ENCODE data around the gene POLR1H.
A peak's percentile ranks its signal among the peaks of the same experiment; 100 is the strongest.

Gene POLR1H

DNA sequence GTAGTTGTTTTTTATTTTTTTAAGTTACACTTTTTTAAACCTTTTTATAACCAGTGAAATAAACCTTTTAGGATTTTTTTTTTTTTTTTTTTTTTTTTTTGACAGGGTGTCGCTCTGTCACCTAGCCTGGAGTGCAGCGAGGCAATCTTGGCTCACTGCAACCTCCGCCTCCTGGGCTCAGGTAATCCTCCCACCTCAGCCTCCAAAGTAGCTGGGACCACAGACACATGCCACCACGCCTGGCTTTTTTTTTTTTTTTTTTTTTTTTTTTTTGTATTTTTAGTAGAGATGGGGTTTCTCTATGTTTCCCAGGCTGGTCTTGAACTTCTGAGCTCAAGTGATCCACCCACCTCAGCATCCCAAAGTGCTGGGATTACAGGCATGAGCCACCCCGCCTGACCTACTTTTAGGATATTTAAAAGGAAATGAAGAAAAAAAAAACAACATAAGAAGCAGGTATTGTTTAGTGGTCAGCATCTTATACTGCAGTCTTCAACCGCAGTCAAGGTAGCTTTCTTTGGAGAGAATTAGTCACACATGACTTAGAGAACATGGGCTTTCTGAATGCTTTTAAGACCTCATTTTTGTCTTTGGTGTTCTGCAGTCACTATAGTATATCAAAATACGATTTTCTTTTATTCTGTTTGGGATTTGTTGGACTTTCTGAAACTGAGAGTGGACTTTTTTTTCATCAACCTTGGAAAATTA, 1.6 kb downstream of the POLR1H start:
- DNase-seq, result no peak

DNA sequence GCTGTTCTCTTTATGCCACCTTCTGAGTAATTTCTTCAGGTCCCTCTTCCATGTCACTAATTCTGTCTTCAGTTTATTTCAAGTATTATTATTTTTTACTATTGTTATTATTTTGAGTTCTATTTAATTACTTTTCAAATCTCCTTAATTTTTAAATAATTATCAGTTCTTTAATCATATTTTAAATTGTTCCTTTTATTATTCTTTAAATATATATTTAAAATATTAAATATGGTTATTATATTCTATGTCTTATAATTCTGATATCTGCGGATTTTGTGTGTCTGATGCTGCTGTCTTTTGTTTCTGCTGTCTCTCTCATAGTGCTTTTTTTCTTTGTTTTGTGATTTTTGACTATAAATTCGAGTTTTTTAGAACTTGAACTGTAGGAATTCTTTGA, 2.2 kb downstream of the POLR1H start:
- DNase-seq, result no peak

DNA sequence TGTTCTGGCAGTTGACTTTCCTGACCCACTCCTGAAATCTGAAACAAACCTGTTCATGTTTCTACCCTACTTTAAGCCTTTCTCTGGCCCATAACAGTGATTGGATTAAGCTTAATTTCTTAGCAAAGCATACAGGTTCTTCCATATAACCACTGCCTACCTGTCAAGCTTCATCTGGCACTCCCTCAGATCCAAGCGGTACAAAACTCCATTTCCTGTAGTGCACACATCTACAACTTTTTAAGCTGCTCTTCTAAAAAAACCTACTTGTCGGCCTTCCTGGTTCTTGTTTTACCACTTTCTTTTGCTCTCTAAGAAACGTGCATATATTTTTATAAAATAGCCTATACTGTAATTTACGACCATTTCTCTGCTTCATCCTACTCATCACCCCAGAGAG, 5.0 kb downstream of the POLR1H start:
- DNase-seq, result no peak

DNA sequence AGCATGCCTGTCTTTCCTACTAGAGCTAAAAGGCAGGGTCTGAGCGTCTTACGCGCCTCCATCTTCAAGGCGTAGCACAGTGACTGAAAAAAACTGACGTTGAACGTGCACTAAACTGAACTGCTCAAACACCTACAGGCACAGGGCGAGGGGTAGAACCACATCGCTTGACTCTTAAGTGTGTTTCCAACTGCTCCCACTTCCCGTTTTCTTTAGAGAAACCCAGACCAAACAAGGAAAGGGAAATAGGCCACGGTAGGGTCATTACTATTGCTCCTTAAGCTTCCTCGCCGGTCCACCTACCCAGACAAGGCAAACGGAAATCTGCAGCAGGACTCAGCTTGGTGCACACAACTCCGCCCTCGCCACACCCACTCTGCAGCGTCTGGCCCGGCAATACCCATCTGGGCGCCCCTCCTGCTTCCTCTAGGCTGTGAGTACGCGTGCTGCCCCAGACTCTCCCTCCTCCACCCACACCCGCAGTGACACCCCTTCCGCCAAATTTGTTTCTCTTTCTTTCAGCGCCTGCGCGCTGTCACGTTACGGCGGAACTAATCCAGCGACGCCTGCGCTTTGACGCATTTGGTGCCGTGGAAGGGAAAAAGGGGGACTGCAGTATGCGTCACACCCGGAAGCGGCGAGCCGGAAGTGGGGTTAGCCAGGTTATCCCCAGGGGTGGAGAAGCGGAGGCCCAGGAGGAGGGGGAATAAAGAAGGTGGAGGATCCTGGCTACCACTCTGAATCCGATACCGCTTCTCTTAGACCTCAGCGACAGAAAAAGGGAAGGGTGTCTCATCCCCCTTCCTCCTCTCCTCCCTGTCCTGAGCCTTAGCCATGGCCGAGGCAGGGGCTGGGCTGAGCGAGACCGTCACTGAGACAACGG, 5.8 kb downstream of the POLR1H start, which contains the start of gene PPP1R11:
PPP1R11 (plus strand) TSS at position 622 of the 883 bp plus-strand sequence; CDS start at position 835, 213 bp downstream.
- peak; percentile 99 for DNase-seq

DNA sequence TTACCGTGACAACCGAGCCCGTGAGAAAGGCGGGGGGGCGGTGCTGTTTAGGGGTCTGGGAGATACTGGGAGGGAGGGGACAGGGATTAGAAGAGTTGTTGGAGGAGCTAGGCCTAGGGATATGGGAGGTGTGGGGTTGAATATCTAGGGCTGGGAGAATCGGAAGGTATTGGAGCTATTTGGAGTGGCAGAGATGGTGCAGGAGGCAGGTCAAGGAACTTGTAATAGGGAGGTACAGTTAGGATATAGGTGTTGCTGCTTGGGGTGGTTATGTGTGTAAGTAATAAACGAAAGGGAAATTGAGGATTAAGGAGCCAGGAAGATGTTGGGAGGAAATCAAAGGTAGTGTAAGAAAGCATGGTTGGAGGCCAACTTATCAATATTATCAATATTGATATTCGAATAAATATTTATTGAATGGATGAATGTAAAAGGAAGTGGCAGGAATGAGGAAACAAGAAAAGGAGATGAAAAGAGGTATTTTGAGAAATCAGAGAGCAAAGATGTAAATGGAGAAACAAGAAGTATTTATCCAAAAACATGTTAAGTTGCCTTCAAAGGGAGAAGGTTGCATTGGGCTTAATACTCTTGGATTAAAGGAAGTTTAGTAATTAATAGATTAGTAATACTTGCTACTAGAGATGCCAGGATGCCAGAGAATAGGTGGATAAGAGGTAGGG, 6.5 kb downstream of the POLR1H start:
- DNase-seq, result no peak

DNA sequence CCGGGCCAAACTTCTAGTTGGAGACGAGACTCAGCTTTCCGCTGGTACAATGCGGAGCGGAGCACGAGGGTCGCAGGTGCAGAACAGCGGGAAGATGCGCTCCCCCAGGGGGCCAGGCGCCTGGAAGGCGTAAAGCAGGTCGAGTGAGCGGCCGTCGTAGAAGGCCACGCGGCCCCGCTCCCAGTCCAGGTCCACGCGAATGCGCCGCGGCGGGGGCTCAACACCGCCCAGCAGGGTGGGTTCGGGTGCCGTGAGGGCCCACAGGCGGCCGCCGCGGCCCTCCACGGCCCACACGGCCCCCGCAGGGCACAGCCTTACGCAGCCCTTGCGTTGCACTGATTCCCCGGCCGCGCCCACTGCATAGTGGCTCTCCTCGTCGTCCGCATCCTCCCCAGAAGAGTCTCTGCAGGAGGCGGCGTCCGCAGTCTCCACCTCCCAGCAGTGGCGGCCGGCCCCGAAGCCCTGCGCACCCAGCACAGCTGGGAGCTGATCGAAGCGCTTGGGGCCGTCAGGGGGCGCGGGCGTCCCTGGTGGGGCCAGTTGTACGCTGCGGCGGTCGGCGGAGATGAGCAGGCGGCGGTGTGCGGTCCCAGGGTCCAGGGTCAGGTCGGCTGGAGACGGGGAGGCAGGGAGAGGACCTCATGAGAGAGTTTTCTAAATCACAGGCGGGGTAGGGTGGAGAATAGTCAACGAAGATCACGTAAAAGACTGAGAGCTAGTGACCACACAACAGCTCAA, 10.2 kb downstream of the POLR1H start:
- DNase-seq, result no peak

DNA sequence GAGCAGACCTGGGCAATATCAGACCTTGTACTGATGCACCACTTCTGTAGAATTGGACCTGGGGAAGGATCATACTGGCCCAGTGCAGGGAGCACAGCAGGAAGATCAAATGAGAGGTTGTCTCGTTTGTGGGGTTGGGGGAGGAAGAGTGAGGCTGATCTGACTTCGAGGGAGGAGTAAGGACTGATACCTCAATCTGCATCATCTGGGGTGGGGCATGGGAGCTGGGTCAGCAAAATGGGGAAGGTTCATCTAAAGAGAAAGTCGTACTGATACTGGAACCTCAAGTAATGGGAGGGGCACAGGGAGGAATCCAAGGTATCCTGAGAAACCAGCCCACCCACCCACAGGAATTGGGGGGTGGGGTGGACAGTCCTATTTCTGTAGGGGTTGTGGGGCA, 10.8 kb downstream of the POLR1H start:
- DNase-seq, result no peak

DNA sequence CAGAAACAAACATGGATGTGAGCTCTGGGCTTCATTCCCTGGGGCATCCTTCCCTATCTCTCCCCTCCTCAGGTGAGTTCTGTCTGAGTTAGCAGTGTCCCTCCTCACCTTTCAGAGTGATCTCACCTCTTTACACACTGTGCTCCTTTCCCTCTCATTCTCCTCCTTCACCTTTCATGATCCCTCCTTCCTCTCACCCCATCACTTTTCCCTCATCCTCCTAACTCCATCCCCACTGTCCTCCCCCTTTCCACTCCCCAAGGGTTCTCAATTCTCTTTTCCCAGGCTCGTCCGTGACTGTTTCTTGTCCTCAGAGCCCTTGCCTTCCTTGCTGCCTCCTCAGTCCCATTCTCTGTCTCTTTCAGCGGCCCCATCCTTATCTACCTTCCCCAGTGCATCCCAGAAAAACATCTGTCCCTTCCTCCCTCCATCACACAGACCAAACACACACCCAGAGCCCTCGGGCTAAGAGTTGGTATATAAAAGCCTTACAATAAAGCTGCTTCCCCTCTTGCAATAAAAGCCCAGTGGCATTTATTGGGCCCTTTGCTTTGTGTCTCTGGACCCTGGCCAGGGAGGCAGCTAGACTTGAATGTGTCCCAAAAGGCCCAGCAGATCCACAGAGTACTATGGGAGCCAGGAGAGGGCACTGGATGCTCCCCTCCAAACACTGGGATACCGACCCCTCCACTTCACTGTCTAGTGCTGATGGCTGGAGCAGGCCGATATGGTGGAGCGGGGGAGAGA, 12.6 kb downstream of the POLR1H start:
- no peak for DNase-seq

DNA sequence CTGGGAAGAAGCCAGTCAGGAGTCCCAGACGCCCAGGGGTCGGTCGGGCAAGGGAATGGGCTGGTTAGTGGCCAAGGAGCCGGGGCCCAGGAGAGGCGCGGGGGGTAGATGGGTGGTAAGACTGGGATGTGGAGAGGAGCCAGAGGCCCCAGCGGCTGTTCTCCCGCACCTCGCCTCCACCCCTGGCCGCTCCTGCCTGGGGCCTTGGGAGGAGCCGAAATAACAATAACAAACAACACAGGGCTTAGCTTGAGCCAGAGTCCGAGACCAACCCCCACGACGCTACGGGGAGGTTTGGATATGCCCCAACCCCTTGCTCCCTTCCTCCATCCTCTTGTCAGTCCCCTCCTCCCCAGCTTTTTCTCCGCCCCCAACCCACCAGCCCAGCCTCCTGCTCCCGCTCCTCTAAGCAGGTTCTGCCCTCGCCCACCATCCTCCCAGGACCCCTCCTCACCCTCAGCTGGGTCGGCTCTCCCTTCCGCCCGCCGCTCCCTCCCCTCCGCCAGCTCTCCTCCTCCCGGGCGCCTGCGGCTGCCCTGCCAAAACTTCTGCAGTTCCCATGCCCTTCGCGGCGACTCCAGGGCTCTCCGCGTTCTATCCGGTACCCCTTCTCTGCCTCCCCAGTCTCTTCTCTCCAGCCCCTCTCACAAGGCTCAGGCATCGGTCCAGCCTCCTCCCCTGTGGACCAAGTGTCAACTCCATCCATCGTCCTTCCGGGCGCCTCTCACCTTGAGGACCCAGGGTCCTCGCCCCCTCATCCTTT, 13.4 kb downstream of the POLR1H start:
- no peak for DNase-seq

DNA sequence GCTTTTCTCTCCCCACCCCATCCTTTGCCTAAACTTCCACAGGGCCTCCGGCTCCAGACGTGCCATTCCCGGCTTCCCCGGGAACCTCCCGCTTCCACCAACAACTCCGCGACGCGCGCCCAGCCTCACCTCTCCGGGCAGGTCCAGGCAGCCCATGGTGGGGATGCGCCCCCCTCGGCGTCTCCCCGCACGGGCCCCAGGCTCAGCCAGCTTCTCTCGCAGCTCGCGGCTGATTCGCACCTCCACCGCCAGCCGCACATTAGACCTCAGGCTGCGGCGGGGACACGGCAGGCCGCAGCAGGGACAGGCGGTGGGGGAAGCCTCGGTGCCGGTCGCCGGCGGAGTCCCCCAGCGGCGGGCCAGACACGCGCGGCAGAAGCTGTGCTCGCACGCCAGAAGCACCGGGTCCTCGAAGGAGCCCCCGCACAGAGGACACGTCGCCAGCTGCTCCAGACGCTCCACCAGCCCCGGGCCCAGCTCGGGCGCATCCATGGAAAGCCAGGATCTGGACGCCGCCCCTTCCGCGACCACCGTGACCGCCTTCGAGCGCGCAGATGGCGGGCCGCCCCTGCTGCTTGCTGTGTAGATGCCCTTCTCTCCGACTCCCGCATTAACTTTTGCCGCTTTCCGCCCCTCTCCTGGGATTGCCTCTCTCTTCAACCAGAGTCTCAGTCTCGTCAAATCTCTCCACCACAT, 14.2 kb downstream of the POLR1H start, which contains the start of gene RNF39:
RNF39 (minus strand) TSS at position 676 of the 696 bp plus-strand sequence; CDS start at position 492, 184 bp downstream.
- DNase-seq, result peak; percentile 27

DNA sequence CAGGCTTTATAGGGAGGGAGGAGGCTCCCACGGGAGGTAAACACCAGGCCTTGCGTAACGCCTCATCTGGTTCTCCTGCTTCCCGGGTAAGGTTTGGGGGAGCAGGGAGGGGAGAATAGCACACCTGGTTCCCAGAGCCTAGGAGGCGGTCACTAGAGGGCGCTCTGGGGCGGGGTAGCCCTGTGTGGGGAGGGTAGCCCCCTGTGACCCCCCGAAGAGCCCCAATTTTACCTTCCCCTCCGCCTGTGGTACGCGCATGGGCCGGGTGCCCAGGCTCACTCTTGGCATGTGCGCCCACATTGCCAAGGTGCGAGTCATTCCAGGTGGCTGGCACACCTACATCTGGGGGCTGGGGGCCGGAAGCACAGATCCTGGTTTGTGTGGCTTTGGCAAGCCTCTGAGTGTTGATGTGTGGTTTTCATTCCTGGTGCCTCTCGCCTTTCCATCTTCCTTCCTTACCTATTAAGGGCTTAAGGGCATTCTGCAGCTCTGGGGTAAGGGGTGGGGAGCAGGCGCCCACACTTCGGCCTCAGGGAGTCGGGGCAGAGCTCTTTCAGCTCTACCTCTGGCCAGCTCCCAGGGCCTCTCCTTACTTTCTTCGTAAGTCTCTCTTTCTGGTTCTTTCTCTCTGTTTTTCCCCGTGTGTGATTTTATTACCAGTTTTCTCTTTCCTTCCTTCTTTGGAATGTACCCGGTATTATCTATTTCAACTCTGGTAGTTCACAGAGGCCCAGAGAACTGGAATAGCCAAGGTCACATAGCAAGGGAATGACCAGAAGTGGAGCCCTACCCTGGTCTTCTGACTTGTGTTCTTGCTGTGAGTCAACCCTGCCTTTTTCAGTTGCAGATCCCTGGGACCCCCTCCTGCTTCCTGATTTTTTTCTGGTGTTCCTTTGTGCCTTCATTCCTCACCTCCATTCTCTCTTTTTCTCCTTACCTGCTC, 15.0 kb downstream of the POLR1H start:
- DNase-seq, result no peak

DNA sequence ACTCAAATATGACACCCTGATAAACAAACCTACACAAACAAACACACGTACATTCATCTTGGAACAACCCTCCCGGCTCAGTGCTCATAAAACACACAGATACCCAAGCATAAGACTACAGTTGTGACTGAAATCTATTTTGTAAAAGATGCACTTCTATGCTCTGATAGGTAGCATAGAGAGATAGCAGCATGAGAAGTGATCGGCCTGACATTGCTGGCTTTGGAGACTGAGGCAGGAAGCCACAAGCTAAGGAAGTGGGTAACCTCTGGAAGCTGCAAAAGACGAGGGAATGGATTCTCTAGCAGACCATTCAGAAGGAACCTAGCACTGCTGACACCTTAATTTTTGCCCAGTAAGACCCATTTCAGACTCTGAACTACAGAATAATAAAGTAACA, 16.2 kb downstream of the POLR1H start:
- DNase-seq, result no peak

DNA sequence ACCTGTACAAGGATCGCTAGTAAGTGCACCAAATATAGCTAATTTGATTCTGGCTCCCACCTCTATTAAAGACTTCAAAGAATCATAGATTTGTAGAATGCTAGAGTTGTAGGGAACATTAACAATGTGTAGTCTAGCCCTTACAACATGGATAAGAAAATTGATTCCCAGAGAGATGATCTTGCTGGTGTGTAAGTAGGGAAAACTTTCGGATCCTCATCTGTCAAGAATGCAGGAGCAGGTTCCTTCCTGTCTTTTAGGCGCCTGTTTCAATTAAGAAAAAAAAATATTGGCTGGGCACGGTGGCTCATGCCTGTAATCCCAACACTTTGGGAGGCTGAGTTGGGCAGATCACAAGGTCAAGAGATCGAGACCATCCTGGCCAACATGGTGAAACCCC, 26.8 kb downstream of the POLR1H start:
- no peak for DNase-seq

DNA sequence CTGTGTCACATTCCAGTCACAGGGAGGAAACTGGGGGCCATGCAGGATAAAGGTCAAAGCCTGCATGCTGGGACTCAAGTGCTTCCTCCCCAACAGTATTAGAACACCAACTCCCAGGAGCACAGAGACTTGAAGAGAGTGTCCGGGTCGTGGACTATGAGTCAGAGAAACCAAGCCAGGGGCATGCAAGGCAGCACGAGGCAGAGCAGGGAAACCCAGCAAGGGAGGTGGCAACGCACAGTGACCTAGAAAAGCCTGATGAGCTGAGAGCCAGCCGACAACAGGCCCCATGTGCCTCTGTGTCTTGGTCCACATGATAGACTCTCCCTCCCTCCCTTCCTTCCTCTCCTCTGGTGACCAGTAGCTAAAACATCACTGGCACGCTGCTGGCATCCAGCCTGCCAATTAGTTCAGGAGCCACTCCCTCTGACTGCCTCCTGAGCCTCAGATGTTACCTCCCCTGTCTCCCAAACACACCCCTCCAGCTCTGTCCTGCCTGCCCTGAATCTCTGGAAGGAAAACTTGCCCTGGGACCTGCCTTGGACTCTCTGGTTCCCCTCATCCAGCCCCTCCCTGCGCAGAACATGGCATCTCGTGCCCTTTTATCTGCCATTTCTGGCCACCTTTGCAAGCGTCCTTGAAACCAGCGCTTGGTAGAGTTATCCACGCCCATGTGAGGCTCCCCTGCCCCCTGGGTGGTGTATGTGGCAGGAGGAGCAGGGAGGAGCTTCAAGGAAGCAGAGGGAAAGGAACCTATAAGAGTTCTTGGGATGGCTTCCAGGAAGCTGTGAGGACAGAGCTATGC, 30.7 kb downstream of the POLR1H start:
- no peak for DNase-seq

DNA sequence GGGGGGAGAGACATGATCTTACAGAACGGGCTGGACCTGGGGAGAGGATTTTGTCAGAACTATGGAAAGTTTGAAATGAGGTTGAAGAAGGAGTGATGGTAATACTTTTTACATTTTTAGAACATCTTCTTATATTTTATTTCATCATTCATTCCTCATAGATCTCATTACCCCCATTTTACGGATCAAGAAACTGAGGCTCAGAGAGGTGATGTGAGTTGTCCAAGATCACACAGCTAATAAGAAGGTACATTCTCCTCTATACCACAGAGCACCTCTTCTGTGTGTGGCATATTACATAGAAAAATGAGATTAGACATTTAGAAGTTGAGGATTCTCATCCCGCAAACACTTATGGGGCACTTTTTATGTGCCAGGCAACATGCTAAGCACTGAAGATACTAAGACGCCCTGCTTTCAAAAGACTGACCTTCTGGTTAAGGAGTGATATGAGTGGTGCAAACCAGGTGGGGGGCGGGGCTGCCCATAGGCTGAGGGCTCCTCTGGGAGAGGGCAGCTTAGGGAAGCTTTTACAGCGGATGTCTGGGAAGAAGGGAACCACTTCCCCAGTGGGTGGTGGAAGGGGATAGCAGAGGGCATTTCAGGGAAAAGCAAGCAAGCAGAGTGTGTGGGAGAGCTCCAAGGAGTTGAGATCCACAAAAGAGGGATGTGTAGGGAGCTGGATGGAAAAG, 31.9 kb downstream of the POLR1H start:
- DNase-seq, result no peak

DNA sequence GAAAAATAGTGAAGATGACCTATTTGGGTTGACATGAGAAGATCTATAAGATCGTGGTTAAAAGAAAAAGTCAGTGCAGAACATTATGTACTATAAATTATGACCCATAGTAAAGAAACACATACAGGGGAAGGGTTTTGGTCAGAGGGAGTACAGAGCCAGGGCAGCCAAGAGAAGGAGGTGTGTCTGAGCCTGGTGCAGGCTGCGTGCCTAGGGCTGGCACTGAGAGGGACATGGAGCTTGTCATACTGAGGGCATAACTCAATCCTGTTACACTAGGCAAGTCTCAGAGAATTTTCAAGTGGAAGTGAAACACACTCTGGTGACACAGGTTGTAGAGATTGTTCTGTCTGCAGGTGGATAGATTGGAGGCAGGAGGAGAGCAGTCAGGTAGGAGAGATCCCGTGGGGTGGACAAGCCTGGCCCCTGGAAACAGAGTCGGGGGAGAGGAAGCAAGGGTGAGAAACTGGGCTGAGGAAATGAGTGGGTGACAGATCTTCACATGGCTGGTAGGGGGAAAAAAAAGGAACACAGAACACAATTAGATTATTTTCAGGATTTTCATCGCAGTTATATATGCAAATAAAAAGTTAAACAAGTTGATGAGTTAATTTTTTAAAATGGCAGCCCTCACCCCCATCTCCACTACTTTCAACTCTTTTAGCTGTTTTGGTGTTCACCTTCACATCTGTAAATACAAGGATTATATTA, 33.0 kb downstream of the POLR1H start:
- no peak for DNase-seq

DNA sequence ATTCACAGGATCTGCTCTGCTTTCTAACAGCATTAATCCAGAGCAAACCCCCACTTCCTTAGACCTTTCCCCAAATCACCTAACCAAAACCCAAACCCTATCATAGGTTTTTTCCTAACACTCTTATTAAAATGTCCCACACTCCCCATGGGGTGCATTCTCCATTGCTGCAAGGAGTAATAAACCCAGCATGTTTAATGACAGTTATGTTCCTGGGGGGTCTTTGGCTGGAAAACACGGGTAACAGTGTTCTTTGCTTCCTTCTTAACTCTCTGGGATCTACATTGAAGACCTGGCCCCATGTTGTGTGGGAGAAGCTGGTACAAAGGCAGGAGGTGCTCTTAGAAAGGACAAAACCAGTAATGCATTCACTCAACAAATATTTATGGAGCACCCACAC, 35.8 kb downstream of the POLR1H start:
- no peak for DNase-seq
